Placental pericyte (primary cell): ENCODE data around the gene EBF4. TPM values are rescaled to one million over a fixed set of nuclear protein-coding genes. Genes with fewer than 3 reads are reported as not detected.

Source experiments
- small RNA-seq: library from RNA; depleted of rRNA; stranded (forward); fragments of <200 nt; gene quantifications from one replicate; pipeline ENCODE3, GENCODE V24; 2012; ENCODE audit warnings: low replicate concordance
- total RNA-seq: library from RNA; depleted of rRNA; stranded (reverse); fragments of >200 nt; gene quantifications from 2 replicates; pipeline ENCODE4 v1.2.3, GENCODE V29; 2012

EBF4 gene, protein sequence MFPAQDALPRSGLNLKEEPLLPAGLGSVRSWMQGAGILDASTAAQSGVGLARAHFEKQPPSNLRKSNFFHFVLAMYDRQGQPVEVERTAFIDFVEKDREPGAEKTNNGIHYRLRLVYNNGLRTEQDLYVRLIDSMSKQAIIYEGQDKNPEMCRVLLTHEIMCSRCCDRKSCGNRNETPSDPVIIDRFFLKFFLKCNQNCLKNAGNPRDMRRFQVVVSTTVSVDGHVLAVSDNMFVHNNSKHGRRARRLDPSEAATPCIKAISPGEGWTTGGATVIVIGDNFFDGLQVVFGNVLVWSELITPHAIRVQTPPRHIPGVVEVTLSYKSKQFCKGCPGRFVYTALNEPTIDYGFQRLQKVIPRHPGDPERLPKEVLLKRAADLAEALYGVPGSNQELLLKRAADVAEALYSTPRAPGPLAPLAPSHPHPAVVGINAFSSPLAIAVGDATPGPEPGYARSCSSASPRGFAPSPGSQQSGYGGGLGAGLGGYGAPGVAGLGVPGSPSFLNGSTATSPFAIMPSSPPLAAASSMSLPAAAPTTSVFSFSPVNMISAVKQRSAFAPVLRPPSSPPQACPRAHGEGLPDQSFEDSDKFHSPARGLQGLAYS
- 1.0 and 1.1 TPM in 2 replicates for total RNA-seq

DNA sequence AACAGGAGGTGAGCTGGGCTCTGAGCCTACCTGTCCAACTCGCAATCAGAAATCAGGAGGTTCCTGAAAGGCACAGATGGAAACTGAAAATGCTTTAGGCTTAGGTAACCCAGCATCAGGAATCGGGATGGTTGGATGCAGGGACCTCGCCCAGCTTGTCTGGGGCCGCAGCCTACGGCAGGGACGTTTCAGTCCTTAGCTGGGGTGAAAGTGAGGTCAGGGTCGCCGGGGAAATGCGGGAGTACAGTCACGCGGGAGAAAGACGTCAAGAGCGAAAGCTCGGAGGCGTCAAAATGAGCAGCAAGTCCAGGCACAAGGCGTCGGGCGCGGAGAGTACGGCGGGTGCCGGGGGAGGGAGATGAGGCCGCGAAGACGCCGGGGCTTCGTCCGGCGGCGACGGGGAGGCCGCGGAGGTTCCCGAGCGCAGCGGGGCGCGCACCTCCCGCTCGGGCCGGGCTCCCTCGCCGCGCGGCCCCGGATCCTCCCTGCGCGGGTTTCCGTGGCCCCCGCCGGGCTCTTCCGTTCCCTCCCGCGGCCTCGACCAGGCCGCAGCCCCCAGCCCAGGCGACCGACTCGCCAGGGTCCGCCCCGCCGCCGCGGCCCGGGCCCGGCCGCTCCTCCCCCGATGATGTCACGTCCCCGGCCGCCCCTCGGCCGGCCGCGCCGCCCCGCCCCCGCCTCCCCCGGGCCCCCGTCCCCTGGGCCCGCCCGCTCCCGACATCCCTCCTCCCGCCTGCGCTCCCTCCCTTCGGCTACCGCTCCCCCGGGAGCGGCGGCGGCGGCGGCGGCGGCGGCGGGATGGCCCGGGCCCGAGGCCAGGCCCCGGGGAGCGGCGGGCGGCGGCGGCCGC lies at the start of gene EBF4:
EBF4 (plus strand) TSS at position 745 of the 850 bp plus-strand sequence. CDS start 866 bp downstream, outside the sequence.

GRCh38 chr20:2651772-2652723 lies 40.5 kb upstream of the EBF4 start, which contains the start of gene NOP56:
NOP56 (plus strand) TSS chr20:2652632; CDS start chr20:2652661, 29 bp downstream.

DNA sequence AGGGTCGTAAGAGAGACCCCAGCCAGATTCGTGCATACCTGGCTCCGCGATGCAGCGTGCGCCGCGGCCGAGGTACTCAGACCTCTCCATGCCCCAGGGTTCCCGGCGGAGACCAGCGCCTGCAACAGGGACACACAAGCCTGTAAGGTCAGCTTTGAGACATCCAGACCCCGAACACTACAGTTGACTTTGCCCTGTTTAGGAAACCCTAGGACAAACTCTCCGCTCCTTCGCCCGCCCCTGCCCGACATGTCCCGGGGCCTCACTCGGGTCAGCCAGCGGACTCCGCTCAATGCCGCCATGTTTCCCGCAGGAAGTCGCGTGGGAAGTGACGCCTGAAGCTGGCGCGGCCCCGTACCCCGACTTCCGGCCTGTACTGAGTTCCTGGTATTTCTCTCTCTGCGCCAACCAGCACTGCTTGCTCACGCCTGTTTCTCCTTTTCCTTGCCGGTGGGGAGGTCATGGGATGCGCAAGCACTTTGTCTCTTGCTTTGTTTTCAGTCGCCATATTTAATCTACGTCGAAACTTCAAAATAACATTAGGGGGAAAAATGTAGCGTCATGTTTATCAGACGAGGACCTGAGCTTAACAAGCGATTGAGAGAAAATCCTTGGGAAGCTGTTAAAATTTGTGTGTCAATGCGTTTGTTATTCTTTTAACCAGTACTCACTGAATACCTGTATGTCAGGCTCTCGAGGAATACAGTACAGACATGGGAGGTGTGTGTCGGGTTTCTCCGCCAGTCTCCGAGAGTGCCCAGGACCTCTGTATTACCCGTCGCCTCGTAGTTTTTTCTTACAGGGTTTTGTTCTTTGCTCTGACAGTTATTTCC lies 28.5 kb upstream of the EBF4 start, which contains the start of gene IDH3B:
IDH3B (minus strand) TSS at position 330 of the 833 bp plus-strand sequence; CDS start at position 302, 28 bp downstream.

DNA sequence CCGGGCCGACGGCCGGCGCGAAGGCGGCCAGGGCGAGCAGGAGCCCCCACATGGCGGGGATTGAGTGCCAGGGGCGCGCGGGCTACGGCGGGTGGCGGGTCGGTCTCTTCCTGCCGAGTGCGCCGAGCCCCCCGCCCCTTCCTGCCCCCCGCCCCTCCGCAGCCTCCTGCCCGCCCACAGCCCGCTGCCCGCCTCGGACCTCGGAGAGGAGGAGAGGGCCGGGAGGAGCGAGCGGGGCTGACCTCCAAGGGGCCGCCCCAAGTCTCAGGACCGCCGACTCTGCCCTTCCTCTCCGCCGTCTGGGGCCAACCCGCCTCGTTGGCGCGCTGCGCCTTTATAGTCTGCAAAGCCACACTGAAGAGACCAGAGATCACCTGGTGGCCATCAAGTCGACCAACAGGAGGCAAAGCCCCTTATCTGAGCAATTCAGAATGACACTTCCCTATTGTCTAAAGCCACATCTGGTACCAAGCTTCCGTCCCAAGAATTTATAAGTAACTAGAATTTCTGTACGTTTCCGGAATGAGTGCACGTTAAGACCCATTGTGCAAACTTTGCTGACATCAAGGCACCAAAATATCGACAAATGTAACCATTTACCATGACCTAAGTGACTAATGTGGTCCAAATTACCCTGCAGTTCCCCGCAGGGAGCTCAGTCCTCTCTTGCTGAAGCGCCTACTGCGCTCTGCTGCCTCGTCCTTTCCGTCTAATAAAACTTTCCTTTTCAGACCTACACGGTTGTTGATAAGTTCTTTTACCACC lies 108.1 kb downstream of the EBF4 start, which contains the start of gene CPXM1:
CPXM1 (minus strand) TSS at position 107 of the 765 bp plus-strand sequence; CDS start at position 52, 55 bp downstream.

Small RNA genes within 50 kb of the gene (small RNA-seq; reads per million reads assigned to genes)
- gene SNORA51, result not detected
- gene SNORD110, result not detected
- gene SNORD56, result not detected
- gene SNORD57, result not detected
- not detected for gene SNORD86

Other genes with a start within 250 kb of the EBF4 start
- 117 and 242 TPM in 2 replicates for gene SNRPB, start 222.0 kb upstream of the EBF4 start, total RNA-seq
- gene ZNF343, start 183.9 kb upstream of the EBF4 start, total RNA-seq, result 7.7 and 13.9 TPM in 2 replicates
- not detected in 2 replicates for gene TMC2, start 156.2 kb upstream of the EBF4 start, total RNA-seq
- gene NOP56, start 40.1 kb upstream of the EBF4 start, total RNA-seq, result 148 and 182 TPM in 2 replicates
- 98.4 and 113 TPM in 2 replicates for gene IDH3B, start 28.6 kb upstream of the EBF4 start, total RNA-seq
- gene CPXM1, start 107.8 kb downstream of the EBF4 start, total RNA-seq, result 0.72 and 1.5 TPM in 2 replicates
- gene C20orf141, start 122.2 kb downstream of the EBF4 start, total RNA-seq, result not detected in 2 replicates
- not detected in 2 replicates for gene TMEM239, start 123.6 kb downstream of the EBF4 start, total RNA-seq
- 23.0 TPM in 2 replicates for gene PCED1A, start 147.9 kb downstream of the EBF4 start, total RNA-seq
- gene VPS16, start 148.0 kb downstream of the EBF4 start, total RNA-seq, result 30.0 and 48.0 TPM in 2 replicates
- 29.1 and 40.9 TPM in 2 replicates for gene PTPRA, start 180.7 kb downstream of the EBF4 start, total RNA-seq